ENCODE measurements around the gene ANKRD28.

The ANKRD28 gene

DNA sequence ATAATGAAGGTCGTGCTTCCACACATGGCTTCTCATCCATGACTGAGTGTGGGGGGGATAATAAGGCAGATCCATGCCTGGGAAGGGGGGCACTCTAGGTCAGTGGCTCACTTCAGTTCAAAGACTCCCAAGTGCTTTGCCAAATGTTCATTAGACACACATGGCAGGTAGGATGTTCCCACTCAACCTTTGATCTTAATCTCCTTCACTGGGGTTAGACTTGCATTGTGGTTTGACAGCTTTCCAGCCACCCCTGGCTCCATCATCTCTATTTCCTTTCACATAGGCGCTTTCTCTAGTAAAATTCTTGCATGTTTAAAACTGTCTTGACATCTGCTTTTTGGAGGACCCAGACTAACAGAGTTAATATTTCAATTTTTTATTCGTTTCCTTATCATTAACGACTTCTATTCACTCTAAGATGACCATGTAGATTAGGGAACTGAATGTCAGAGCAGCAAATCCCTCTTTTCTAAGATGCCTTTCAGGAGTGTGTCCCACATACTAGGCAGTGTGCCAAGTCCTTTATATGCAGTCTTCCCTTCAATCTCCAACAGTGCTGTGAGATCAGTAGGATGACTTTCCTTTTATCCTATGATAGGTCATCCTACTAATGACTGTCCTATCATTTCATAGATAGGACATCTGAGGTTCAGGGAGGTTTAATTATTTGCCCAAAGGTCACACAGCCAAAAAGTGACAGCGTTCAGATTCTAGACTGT is 138.4 kb downstream of the ANKRD28 start:
- DNase-seq, result no peak

DNA sequence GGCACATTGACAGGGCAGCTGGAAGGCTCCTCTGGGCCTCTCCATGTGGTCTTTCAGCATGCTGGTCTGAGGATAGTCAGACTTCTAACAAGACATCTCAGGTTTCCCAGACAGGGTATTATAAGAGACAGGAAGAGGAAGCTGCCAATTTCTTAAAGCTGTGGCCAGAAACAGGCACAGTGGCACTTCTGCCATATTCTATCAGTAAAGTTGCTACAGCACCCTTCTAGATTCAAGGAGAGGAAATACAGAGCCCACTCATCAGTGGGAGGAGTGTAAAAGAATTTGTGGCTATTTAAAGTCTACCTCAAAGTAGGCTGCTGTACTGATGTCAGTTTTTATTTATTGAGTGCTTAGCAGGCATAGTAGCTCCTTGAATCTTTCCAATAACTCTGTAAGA is 140.8 kb downstream of the ANKRD28 start:
- no peak for DNase-seq

DNA sequence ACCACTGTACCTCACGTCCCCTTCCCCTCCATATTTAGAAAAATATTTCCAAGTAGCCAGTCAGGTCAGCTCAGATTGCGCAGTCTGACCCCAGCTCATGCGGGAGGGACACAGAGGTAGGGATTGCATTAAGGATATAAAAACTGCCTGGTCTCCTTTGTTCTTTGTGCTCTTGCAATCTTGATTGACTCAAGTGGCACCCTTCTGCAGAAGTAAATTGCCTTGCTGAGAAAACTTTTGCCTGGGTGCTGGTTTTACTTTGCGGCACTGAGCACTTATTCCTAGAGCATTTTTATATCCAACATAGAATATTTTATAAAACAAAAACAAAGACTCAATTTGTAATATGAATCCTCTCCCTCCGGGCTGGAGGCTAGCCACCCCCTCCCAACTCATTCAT is 141.4 kb downstream of the ANKRD28 start:
- DNase-seq, result no peak

DNA sequence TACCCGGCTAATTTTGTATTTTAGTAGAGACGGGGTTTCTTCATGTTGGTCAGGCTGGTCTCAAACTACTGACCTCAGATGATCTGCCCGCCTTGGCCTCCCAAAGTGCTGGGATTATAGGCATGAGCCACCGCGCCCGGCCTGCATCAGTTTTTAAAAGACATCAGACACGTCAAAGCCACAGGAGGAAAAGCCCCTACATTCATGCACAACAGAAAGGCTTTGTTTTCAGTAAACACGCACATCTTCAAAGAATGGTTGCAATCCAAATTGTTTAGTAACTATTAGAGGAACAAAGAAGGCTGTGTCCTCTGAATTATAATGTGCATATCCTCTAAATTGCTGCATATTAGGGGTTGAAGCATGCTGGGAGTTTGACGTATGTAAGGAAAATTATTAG is 142.9 kb downstream of the ANKRD28 start:
- DNase-seq, result no peak

DNA sequence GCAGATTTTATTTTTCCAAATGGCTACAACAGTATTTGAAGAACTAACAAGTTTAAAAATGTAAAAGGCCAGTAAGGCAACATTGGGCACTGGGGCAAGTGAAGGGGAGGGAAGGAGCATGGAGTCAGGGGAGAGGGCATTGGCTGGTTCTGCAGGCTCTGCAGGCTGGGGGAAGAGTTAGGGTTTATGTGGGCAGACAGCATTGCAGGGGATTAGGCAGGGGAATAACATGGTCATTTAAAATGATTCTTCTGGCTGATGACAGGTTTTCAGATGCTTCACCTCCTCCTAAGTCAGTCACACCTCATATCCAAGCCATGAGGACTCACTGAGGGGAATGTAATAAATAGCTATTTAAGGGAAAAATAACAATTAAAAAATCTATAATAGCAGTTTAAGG is 143.7 kb downstream of the ANKRD28 start:
- no peak for DNase-seq

DNA sequence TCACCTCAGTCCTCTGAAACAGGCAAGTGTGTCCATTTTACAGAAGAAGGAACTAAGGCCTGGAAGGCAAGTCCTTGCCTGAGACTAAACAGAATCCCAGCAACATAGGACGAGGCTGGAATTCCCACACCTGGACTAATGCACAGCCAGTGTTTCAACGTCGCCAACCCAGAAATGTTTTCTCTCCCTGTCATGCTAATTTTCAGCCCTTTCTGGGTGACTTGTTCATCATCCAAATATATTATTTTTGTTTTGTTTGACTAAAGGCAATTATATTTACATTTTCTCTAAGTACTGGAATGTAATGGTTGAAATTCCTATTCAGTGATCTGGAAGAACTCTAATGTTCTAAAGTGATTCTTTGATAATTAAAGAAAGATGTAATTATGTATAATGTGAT is 144.5 kb downstream of the ANKRD28 start:
- no peak for DNase-seq

DNA sequence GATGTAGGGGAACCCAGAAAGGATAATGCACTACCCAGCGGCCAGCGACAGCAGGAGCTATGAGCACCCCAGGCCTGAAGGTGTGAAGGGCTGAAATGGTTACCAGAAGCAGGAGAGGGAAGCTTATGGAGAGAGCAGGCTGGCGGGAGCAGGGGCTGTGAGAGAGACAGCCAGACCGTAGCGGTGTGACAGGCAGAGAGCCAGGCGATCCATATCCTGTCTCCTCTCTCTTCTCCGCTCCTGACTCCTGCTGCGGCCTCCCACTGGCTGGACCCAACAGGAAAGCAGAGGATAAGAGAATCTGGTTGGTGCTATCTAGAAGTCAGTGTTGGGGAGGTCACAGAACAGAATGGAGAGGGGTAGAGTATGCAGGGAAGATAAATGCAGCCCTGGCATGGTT is 146.4 kb downstream of the ANKRD28 start:
- DNase-seq, result no peak

DNA sequence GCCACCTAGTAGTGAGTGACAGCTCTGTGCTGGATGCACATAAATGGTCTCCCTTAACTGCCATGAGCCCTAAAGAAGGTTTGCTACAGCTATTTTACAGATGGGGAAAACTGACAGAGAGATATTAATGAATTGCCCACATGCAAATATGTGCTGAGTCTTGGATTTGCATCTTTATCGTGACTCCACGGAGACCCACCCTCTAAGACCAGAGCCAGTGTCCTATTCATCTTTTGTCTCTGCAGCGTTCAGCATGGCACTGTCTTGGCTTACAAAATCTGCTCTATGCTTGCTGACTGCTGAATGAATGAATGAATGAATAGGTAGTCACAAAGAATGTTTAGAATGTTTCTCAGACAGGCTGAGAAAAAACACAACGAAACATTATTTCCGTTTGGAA is 147.9 kb downstream of the ANKRD28 start:
- DNase-seq, result no peak

DNA sequence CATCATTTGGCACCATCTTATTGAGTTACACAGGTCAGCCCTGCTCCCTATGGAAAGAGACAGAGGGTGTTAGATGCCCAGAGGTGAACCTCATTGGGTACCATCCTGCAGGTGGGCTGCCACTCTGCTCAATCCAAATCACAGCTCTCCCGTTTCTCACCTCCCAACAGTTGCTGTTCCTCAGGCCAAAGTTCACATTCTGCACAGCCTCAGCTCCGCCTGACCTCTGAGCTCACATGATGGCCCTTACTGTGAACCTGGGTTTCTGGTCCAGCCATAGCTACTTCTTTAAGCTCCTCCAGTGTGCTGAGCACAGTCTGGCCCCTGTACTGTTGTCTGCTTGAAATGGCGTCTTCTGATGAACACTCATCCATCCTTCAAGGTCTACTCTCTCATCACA is 148.4 kb downstream of the ANKRD28 start:
- no peak for DNase-seq

DNA sequence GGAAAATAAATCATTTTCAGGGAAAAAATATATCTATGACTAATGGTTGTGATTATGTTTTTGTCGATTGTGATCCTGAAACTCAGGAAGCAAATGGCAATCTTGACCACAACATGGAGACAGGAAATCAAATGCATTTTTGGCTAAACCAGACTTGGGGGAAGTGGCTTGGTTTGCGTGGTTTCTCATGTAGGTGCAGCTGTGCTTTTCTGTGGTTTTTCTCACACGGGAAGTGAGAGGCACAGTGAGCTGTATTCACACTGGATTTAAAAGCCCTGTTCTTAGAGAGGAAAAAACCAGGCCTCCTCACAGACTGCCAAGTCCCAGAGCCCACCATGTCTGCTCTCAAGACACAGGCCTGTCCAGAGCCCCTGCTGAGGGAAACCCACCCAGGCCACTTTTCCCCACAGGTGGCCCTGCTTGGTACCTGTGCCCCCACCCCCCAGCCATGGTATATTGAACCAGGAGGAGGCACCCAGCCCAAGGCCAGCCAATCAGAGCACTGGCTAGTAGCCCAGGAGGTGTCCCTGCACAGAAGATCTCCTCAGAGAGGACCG is 150.1 kb downstream of the ANKRD28 start:
- peak; percentile 68 for DNase-seq

DNA sequence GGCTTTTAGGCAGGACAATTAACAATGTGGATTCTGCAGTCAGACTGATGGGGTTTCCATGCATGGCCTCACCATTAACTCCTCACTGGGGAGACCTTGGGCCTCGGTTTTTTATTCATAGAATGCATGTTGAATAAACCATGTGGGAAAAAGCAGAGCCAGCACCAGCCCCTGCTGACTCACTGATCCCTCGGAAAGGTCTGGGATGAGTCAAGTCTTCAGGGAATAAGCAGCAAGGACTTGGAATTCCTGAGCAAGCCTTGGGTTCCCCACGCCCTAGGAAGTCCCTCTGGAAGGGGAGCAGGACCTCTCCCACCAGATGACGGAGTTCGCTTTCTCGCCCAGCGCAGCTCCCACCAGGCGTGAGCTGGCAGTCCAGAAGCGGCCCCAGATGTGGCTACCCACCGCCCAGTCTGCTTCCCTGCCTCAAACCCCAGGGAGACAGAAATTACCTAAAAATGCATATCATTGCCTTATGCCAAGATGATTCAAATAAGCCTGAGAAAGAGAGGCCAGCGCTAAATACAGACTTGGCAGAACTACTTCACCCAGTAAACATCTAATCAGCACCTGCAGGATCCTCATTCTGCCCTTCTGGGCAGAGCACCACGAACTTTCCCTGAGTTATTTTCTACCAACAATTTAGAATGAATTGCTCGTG is 150.8 kb downstream of the ANKRD28 start:
- no peak for DNase-seq

DNA sequence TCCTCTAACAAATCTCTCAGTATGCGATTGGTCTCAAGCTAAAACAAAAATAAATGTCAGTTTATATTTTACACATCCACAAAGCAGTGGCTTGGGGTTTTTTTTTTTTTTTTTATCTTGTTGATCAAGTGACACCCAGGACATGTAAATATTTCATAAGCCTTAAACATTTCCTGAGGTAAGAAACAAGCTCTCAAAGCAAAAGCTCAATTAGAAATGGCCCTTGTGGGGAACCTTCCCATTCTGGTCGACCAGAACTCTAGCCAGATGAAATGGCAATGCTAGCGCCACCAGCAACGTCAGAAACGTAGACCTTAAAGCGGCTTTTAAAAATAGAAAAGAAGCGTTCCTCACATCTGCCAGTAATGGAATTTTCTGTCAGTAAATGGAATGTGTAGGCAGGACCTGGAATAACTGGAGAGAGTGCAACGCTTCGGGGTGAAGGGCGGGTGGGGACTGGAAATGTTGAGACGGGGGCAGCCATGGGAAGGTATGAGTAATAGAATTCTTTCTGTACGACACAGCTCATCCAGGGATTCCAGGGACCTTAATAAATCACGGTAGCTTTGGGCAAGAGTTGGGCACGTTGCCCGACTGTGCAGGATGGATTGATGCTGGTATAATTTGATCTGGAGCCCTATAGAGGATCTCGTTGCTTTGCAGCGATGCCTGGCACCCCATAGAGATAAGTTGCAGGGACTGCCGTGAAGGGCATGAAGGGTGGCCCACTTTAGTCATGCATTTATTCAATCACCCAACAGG is 151.9 kb downstream of the ANKRD28 start:
- DNase-seq, result no peak

DNA sequence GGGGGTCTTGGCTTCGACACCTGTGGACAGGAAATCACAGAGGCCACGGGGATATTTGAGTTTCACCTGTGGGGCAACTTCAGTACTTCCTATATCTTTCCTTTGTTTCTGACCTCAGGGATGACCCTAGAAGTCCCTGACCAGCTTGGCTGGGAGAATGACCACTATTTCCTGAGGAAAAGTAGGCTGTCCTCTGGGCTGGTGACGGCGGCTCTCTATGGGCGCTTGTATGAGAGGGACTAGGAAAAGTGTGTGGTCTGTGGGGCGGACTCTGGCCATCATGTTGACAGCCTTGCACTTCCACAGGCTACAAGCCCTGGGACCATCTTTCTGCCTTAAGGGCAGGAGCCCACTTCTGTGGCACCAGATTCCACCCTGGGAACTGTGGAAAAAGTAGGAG is 152.5 kb downstream of the ANKRD28 start:
- no peak for DNase-seq

DNA sequence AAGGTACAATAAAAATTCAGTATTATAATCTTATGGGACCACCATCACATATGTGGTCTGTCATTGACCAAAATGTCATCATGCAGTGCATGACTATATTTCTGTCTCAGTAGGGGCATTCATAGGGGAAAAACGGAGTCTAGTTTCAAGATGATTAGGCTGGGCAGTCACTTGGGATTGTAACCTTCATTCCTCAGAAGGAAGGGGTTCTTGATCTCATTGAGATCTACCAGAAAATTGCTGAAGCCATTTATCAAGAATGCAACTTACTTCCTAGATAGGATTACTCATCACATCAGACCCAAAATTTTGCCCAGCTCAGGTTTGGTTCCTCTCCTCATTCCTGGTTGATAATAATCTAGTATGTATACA is 158.9 kb downstream of the ANKRD28 start:
- DNase-seq, result no peak

DNA sequence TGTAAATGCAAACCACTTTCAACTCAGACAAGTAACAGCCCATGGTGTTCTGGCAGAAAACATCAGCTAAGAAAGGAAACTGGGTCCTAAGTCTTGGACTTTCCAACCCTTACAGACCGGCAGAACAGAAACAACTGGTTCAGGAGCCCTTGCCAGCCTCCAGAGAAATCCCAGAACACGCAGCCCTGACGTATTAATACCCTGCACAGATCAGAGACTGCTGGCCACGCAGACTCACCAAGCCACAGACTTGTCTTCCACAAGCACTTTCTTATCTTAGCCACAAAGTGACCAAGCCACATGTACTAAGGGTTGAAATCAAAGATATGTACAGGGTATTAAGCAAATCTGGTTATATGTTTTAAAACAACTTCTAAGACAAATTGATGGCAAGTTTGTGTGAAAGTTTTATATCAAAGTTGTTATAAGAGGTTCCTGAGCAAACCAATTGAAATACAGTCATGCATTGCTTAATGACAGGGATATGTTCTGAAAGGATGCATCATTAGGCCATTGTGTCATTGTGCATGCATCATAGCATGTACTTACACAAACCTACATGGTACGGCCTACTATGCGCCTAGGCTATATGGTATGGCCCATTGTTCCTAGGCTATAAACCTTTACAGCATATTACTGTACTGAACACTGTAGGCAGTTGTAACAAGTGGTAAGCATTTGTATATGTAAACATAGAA is 159.4 kb downstream of the ANKRD28 start:
- DNase-seq, result no peak

DNA sequence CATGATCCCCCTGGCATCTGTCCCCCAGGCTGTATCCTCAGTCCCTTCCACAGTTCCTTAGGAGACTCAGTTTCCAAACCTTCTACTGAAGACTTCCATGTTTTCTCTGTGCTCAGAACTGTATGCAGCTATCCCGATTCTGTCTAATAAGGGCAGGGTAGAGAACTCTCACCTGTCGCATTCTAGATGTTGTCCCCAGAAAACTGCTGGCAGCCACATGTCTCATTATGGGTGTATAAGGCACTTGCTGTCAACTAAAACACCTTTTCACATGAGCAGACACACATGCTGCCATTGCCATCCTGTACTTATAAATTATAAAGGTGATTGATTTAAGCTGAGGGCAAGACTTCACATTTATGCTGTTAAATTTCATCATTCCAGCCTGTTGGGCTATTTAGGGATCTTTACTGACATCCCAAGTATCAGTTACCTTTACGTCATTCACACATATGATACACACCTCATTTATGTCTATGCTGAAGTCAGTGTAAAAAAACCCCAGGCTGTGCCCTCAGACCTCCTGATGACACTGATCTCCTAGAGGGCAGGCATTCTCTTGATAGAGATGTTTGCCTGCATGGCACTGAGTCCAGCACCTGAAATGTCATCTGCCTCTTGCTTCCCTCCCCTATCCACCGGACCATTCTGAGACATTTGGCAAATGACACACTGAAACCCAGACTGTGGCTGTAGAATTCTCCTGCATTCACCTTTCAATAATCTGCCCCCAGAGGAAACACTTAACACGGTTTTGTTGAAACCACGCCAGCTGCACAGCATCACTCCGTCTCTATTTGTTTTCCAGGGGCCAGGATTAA is 160.4 kb downstream of the ANKRD28 start:
- DNase-seq, result no peak

DNA sequence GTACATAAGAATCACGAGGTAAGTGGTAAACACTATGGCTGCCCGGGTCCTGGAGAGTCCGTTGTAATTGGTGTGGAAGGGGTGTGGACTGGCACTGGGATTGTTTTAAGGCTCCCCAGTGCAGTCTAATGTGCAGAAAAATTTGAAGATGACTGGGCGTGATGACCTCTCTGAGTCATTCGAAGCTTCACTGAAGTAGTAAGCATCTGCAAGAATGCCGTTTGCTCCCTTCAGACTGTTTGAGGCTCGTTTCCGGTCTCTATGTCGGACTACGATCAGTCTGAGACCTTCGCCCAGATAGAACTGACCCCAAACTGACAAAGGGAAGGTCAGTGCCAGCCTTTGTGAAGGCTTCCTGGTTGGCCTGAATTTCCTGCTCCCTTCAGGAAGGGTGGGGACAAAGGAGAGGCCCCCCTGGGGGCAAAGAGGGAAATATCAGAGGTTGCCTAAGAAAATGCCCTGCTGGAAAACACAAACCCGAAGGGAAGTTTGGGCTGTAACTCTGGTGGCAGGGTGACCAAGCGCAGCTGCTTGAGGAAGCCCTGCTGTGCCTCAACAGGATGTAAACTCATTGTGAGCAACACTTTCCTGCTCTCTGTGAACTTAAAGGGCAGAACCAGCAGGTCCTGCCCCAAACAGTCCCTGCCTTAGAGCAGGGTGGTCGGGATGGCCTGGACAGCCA is 161.6 kb downstream of the ANKRD28 start:
- peak; percentile 19 for DNase-seq

DNA sequence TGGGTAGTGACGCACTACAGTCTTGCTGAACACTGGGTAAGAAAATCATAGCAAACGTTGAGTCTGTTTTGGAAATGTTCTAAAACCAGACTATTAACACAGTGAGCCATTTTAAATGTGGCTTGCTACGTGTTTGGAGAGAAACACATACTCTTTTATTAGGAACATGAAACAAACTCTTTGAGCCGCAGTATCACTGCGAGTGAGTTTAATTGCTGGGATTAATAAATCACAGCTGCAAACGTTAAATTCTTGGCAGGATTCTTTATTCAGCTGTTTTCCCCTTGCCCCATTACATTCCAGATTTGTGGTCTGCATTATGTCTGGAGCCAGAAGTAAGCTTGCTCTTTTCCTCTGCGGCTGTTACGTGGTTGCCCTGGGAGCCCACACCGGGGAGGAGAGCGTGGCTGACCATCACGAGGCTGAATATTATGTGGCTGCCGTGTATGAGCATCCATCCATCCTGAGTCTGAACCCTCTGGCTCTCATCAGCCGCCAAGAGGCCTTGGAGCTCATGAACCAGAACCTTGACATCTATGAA is 162.6 kb downstream of the ANKRD28 start:
- DNase-seq, result no peak

DNA sequence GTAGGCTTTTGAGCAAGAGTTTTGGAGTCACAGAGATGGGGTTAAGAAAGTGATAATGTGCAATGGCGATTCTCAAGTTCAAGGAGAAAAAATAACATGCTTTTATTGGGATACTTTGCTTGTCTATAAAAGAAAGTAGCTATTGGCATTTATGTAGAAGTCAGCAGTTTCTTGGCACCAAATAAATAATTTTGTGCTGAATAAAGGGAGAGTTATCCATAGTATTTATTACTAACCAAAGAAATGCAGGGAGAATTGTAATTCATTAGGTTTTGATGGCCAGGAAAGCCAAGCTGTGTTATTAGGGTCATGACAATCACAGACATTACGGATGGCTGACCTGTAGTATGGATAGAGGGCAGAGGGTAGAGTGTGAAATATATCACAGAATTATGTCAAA is 163.1 kb downstream of the ANKRD28 start:
- no peak for DNase-seq

DNA sequence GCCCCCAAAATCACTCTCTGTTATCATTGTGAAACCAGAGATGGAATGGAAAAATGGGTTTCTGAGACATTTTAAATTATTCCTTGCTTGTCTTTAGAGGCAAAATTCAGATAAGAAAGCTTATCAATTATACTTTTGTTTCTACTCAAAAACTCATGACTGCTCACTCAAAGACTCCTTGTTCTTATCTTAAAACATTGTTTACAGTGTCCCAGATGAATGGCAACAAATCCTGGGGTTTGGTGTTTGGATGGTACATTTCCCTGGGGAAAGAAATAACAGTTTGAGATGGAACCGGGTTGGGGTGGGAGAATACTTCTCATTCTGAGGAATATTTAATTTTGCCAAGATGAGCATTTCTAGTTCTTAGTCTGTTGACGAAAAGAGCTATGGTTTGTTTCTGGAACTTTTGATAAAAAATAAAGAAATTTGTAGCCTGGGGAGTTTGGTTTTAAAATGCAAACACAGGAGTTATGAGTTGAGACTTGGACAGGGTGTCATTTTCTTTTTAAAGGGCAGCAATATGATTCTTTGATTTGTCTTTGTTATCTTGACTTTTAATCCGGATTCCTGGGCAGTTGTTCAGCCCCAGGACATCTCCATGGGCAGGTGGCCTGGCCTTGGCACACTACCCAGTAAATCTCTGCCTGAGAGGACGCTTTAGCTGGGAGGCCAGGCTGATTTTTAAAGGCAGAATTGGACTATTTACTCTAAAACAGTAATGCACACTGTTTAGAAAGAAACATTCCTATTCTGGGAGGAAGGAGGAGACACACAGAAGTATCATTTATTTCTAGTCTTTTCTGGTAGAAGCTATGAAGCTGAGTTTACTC is 163.8 kb downstream of the ANKRD28 start:
- DNase-seq, result no peak
